DND-41 (cell line): ENCODE measurements around the gene RPL41.

Experiments used
- EZH2 ChIP-seq: IDR thresholded peaks from 3 replicates; pipeline ENCODE4 v1.6.1; 2012; ENCODE audit warnings: borderline replicate concordance, low read depth, mild to moderate bottlenecking, moderate library complexity, low read length, inconsistent platforms; ENCODE audit not compliant: severe bottlenecking
- TF ChIP-seq, protein P1 (sequence below): IDR thresholded peaks from 2 replicates; pipeline ENCODE4 v1.5.1; 2012; ENCODE audit warnings: borderline replicate concordance, low read length, moderate library complexity, mild to moderate bottlenecking; ENCODE audit not compliant: poor library complexity, severe bottlenecking; ENCODE audit errors: extremely low read depth

- TF ChIP-seq, protein P1, sequence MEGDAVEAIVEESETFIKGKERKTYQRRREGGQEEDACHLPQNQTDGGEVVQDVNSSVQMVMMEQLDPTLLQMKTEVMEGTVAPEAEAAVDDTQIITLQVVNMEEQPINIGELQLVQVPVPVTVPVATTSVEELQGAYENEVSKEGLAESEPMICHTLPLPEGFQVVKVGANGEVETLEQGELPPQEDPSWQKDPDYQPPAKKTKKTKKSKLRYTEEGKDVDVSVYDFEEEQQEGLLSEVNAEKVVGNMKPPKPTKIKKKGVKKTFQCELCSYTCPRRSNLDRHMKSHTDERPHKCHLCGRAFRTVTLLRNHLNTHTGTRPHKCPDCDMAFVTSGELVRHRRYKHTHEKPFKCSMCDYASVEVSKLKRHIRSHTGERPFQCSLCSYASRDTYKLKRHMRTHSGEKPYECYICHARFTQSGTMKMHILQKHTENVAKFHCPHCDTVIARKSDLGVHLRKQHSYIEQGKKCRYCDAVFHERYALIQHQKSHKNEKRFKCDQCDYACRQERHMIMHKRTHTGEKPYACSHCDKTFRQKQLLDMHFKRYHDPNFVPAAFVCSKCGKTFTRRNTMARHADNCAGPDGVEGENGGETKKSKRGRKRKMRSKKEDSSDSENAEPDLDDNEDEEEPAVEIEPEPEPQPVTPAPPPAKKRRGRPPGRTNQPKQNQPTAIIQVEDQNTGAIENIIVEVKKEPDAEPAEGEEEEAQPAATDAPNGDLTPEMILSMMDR = no peak
- TF ChIP-seq EZH2 = no peak
Measured at GRCh38 chr12:56116267-56117081, at the start of gene RPL41.
